DOHH2 (cell line): Measurements from ENCODE around the gene NOS3.

Experiments
- H3F3A ChIP-seq: fragments of 200-600 bp; sonication (generic), shearing (Covaris generic); 2 replicates; pipeline ENCODE4 v1.6.0; 2016; ENCODE audit warnings: antibody characterized with exemption, mild to moderate bottlenecking; ENCODE audit not compliant: control insufficient read depth, insufficient read depth
- H3K27ac ChIP-seq: fragments of 200-600 bp; sonication (generic); 2 replicates; pipeline ENCODE4 v1.5.1; 2014; ENCODE audit warnings: low read depth, mild to moderate bottlenecking, low read length, moderate library complexity
- H3K27me3 ChIP-seq: fragments of 200-600 bp; sonication (generic); 2 replicates; pipeline ENCODE4 v1.6.1; 2014; ENCODE audit warnings: mild to moderate bottlenecking, low read length, mixed read lengths; ENCODE audit not compliant: control insufficient read depth
- H3K36me3 ChIP-seq: fragments of 200-600 bp; sonication (generic); 2 replicates; pipeline ENCODE4 v1.6.1; 2014; ENCODE audit warnings: mild to moderate bottlenecking, low read length, moderate library complexity, mixed read lengths; ENCODE audit not compliant: control insufficient read depth
- H3K4me1 ChIP-seq: fragments of 200-600 bp; sonication (generic); 2 replicates; pipeline ENCODE4 v1.6.1; 2014; ENCODE audit warnings: mild to moderate bottlenecking, low read length, mixed read lengths; ENCODE audit not compliant: control insufficient read depth
- H3K4me2 ChIP-seq: fragments of 200-600 bp; sonication (generic); 2 replicates; pipeline ENCODE4 v1.6.0; 2014; ENCODE audit warnings: mild to moderate bottlenecking, low read length, moderate library complexity
- H3K4me3 ChIP-seq: fragments of 200-600 bp; sonication (generic); 2 replicates; pipeline ENCODE4 v1.5.1; 2014; ENCODE audit warnings: mild to moderate bottlenecking, low read length, mixed read lengths
- H3K79me2 ChIP-seq: fragments of 200-600 bp; sonication (generic); 2 replicates; pipeline ENCODE4 v1.6.1; 2014; ENCODE audit warnings: mild to moderate bottlenecking, low read length, mixed read lengths; ENCODE audit not compliant: control insufficient read depth
- H3K9me2 ChIP-seq: fragments of 200-600 bp; sonication (generic); replicated peaks from 2 replicates; pipeline ENCODE4 v1.6.1; 2014; ENCODE audit warnings: mild to moderate bottlenecking, low read length, mixed read lengths; ENCODE audit not compliant: control insufficient read depth
- H3K9me3 ChIP-seq: fragments of 200-600 bp; sonication (generic); 2 replicates; pipeline ENCODE4 v1.6.1; 2014; ENCODE audit warnings: antibody characterized with exemption, low read length, mixed read lengths; ENCODE audit not compliant: control insufficient read depth, insufficient read depth
- H4K20me1 ChIP-seq: fragments of 200-600 bp; sonication (generic); 2 replicates; pipeline ENCODE4 v1.6.0; 2014; ENCODE audit warnings: low read depth, mild to moderate bottlenecking, antibody characterized with exemption, low read length, moderate library complexity; ENCODE audit not compliant: control insufficient read depth, insufficient read depth
- CTCF ChIP-seq: fragments of 200-600 bp; sonication (generic); IDR thresholded peaks from one replicate; pipeline ENCODE4 v1.5.1; 2014; ENCODE audit warnings: antibody characterized with exemption, mild to moderate bottlenecking, low read depth, low read length; ENCODE audit not compliant: poor library complexity, severe bottlenecking
- EZH2phosphoT487 ChIP-seq: fragments of 200-600 bp; sonication (generic); IDR thresholded peaks from 2 replicates; pipeline ENCODE4 v1.6.1; 2017; ENCODE audit warnings: borderline replicate concordance, mild to moderate bottlenecking, antibody characterized with exemption, low read length, moderate library complexity, mixed read lengths

Gene NOS3

DNA sequence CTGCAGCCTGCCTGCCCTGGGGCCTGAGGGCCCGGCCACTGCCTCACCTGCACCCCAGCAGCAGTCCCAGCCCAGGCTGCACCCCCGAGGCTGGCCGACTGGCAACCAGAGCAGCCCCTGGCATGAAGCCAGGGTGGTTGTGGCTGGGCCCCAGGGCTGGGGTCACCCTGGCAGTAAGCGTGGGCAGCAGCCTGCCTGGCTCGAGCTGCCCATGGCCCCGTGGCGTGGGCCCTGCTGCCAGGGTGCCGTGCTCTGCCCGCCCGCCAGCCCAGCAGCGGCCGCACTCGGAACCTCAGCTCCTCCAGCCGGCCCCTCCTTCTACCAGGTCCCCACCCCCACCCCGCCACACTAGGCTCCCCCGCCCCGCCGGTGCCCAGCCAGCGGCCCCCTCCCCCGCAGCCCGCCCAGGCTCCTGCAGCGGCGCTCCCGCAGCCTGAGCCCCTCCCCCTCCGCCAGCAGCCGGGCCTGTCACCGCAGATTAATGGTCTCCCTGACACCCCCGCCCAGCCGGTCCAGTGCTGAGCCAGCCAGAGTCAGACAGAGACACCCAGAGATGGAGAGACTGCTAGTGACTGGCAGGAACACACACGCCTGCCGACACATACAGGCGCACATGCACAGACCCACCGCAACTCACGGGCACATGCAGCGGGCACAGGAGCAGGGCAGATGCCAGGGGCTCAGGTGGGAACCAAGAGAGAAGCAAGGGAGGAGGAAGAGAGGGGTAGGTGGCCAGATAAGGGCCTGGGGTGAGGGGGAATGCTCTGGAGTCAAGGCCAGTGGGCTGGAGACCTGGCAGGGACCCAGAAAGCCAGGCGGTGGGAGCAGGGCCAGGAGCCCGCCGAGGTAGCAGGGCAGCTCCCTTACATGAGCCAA is 35.1 kb upstream of the NOS3 start:
- no peak for TF ChIP-seq CTCF
- TF ChIP-seq EZH2phosphoT487, result no peak
- Histone ChIP-seq H3K9me3 (no peaks in the 10 kb centered on the region), H3K27ac (no peak overlapping the region), H3K4me3 (no peak overlapping the region), H3K4me1 (peaks cover under 1% of the 10 kb centered on the region), H3F3A (0 out of 2 replicates have a peak, but pooled peaks cover 3% of the 10 kb centered on the region), H3K9me2 (no peaks in the 10 kb centered on the region), H3K4me2 (no peak overlapping the region), H3K79me2 (no peaks in the 10 kb centered on the region), H3K27me3 (no peaks in the 10 kb centered on the region), H4K20me1 (no peaks in the 10 kb centered on the region), H3K36me3 (no peaks in the 10 kb centered on the region)

GRCh38 chr7:150956395-150957132 is 34.3 kb upstream of the NOS3 start:
- Histone ChIP-seq H3K9me3 (no peaks in the 10 kb centered on the region), H3K4me3 (no peak overlapping the region), H3K79me2 (no peaks in the 10 kb centered on the region), H3K36me3 (no peaks in the 10 kb centered on the region), H3K4me1 (peaks cover 4% of the 10 kb centered on the region), H3K27ac (no peak overlapping the region), H3K9me2 (no peaks in the 10 kb centered on the region), H3K4me2 (no peak overlapping the region), H4K20me1 (no peaks in the 10 kb centered on the region), H3K27me3 (no peaks in the 10 kb centered on the region), H3F3A (0 out of 2 replicates have a peak, but pooled peaks cover 3% of the 10 kb centered on the region)
- TF ChIP-seq CTCF, result no peak
- TF ChIP-seq EZH2phosphoT487, result no peak

DNA sequence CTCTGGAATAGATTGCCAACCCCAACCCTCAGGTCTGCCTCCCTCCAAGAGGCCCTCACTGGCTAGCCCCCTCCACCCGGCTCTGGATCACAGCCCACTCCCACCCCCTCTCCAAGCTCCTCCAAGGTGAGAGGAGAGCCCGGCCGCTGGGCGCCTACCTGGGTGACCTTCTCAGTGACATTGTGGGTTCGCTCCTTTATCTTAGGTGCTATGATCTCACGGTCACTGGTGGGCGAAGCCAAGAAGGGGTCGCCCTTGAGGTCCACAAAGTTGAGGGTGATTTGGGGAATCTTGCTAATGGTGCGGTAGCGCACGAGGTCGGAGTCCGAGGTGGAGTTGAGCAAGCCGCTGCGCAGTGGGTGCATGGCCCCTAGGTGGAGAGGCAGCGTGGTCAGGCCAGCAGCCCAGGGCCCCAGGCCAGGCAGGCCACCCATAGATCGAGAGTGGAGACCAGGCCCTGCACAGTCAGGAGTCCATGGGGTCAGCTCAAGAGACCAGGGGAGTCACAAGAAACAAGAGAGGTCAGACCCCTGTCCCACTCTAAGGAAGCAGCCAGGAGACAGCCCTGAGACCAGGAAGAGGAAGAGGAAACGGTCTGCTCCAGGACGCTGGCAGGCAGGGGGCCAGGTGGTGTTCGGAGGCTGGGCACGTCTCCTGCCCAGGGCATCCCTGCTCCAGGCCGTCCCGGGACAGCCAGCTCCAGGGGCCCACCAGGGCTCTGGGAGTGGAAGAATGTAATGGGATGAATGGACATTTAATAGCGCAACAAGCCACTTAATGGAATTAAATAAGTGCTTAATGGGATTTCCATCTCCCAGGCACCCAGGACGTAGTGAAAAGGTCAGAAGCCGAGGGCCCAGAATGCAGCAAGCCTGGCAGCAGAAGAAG is 33.4 kb upstream of the NOS3 start:
- no peaks in the 10 kb centered on the region for H3K79me2 ChIP-seq
- no peak overlapping the region for H3K27ac ChIP-seq
- peaks cover 4% of the 10 kb centered on the region for H3K4me1 ChIP-seq

More for the DNA sequence above, 33.4 kb upstream of the NOS3 start:
- no peak overlapping the region for H3K4me3 ChIP-seq
- no peaks in the 10 kb centered on the region for H4K20me1 ChIP-seq
- no peaks in the 10 kb centered on the region for H3K9me2 ChIP-seq
- 0 out of 2 replicates have a peak, but pooled peaks cover 3% of the 10 kb centered on the region for H3F3A ChIP-seq
- no peaks in the 10 kb centered on the region for H3K9me3 ChIP-seq
- no peaks in the 10 kb centered on the region for H3K27me3 ChIP-seq
- TF ChIP-seq CTCF, result no peak
- no peak for TF ChIP-seq EZH2phosphoT487
- H3K4me2 ChIP-seq, result no peak overlapping the region
- no peaks in the 10 kb centered on the region for H3K36me3 ChIP-seq
